IPS-18a (cell line): ENCODE results near the gene ASXL3.

Experiments used
- H3K27ac ChIP-seq: one replicate; pipeline ENCODE4 v1.5.1; 2013; ENCODE audit warnings: low read length
- H3K27me3 ChIP-seq: one replicate; pipeline ENCODE4 v1.6.1; 2013; ENCODE audit warnings: mild to moderate bottlenecking, low read length; ENCODE audit not compliant: control insufficient read depth, insufficient read depth
- H3K36me3 ChIP-seq: one replicate; pipeline ENCODE4 v1.6.1; 2013; ENCODE audit warnings: low read depth, low read length; ENCODE audit not compliant: control insufficient read depth
- H3K4me1 ChIP-seq: one replicate; pipeline ENCODE4 v1.6.1; 2013; ENCODE audit warnings: low read depth, low read length; ENCODE audit not compliant: control insufficient read depth
- H3K4me3 ChIP-seq: one replicate; pipeline ENCODE4 v1.5.1; 2013; ENCODE audit warnings: low read length
- H3K9ac ChIP-seq: one replicate; pipeline ENCODE4 v1.6.1; 2013; ENCODE audit warnings: mild to moderate bottlenecking, low read length, moderate library complexity
- H3K9me3 ChIP-seq: one replicate; pipeline ENCODE4 v1.6.1; 2013; ENCODE audit warnings: low read depth, low read length; ENCODE audit not compliant: control insufficient read depth

The ASXL3 gene

DNA sequence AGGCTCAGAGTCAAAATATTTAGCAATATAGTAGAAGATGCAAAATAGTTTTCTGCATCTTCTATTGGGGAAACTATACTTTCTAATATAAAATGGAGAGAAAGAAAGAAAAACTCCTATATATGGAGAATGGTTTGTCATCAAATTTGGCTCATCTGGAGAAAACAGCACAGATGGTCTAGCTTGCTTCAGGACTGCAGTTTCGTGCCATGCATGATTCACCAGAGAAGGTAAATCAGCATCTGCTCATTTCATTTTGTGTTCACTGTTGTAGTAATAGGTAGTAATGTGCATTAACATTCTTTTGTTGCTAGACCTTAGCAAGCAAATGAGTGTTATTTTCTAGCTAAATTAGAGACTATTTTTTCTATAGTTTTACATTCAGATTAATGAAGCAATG, 179.0 kb downstream of the ASXL3 start:
- Histone ChIP-seq H3K27me3 (no peaks in the 10 kb centered on the region), H3K9ac (no peak overlapping the region), H3K36me3 (no peaks in the 10 kb centered on the region), H3K4me3 (no peak overlapping the region), H3K27ac (no peak overlapping the region), H3K4me1 (no peaks in the 10 kb centered on the region), H3K9me3 (no peaks in the 10 kb centered on the region)

DNA sequence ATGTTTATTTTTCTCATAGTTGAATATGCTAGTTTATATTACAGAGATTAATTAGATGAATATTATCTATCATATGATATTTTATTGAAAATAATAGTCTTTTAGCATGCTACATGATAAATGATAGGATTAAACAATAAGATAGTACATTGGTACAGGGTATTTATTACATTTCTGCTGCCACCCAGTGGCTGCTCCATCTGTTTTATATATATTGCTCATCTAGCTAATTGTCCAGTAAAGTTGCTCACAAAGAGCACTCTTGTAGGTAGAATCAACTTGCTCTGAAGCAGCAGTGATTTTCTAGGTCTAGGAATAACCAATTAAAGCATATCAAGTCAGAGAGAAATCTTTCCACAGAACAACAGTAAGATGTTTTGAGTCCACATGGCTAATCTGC, 183.3 kb downstream of the ASXL3 start:
- Histone ChIP-seq H3K9me3 (no peaks in the 10 kb centered on the region), H3K9ac (no peak overlapping the region), H3K27me3 (no peaks in the 10 kb centered on the region), H3K36me3 (no peaks in the 10 kb centered on the region), H3K4me1 (no peaks in the 10 kb centered on the region), H3K27ac (no peak overlapping the region), H3K4me3 (no peak overlapping the region)

DNA sequence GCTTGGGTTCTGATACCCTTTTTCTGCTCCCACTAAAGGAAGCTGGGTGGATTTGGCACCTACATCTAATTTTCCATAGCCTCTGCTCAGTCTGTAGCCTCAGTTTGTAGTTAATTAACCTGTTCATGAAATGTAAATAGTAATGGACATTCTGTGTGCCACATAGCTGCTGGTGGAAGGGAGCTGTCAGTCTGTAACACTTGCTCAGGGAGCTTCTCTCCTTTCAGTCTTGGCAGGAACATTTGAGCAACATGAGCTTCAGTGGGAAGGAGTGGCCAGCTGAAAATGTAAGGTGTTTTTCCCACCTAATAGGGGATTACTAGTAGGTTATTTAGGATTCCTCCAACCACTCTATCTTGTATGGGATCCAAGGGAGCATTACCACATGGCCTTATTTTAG, 203.4 kb downstream of the ASXL3 start:
- H3K27ac ChIP-seq, result no peak overlapping the region
- H3K9me3 ChIP-seq, result no peaks in the 10 kb centered on the region
- H3K27me3 ChIP-seq, result no peaks in the 10 kb centered on the region
- no peaks in the 10 kb centered on the region for H3K4me1 ChIP-seq
- no peaks in the 10 kb centered on the region for H3K36me3 ChIP-seq
- H3K4me3 ChIP-seq, result no peak overlapping the region
- no peak overlapping the region for H3K9ac ChIP-seq
